Activated CD8-positive, alpha-beta memory T cell treated with anti-CD3 and anti-CD28 coated beads for 24 hours (primary cell): ENCODE measurements around the gene PLA2G4F.
"Not testable (repeated sequence)": the region's sequence is repeated elsewhere in the genome, so short reads cannot be mapped to it uniquely, and the experiment has no call there.

Experiments
- DNase-seq: peaks from one replicate; pipeline ENCODE4 v3.0.0-alpha.2; 2020

Gene PLA2G4F

DNA sequence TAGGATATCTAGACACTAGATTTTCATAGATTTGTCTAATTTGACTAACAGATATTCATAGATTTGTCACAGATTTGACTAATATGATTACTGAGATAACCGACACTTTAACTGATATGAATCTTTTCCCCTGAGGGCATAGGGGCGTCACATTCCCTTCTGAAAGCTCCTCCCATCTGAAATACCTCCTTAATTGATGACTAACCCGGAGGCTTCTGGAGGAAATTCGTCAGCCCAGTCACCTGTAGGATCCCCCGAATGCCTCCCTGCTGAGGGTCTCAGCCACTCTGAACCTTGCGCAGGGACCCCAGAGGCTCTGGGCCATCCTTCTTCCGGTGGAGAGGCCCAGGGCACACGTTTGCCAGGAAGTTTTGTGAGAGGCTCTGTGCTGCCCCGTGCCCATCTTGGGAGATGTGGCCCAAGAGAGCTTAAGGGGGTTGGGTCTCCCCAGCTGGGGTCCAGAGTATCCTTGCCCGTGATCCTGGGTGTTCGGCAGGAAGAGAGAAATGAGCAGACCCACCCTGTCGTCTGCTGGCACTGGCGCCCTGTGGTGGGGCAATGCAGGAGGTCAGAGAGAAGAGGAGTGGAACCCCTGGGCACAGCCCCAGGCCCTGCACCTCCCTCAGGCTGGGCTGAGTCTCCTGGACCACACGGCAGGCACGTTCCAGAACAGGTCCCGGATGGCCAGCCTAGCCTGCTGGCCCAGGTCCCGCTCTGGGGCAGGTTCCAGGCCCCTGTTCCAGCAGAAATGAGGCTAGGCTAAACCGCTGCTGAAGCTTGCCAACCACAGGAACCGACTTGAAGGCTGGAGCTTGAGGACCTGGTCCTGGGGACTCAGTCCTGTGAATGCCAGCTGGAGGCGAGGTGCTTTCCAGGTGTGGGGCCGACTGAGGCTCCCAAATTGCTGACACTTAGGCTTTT lies 63.8 kb downstream of the PLA2G4F start:
- no peak for DNase-seq

DNA sequence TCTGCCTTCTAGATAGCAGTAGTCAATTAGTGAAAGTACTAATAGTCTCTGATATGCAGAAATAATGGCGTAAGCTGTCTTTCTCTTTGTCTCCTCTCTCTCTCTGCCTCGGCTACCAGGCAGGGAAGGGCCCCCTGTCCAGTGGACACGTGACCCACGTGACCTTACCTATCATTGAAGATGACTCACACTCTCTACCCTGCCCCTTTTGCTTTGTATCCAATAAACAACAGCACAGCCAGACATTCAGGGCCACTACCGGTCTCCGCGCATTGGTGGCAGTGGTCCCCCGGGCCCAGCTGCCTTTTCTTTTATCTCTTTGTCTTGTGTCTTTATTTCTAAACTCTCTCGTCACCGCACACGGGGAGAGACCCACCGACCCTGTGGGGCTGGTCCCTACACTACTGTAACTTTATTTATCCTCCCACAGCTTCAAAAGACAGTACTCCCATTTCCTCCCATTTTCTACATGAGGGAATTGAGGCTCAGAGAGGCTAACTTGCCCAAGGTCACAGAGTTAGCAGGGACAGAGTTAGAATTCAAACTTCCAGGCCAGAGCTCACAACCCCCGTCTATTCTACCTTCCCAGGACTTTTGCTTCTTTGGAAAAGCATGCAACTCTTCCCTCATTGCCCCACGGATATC lies 64.6 kb downstream of the PLA2G4F start:
- DNase-seq: not testable (repeated sequence)

GRCh38 chr15:42090781-42091180 lies 65.7 kb downstream of the PLA2G4F start:
- peak; percentile 37 for DNase-seq

GRCh38 chr15:42090370-42090769 lies 66.1 kb downstream of the PLA2G4F start:
- peak; percentile 42 for DNase-seq

GRCh38 chr15:42089942-42090341 lies 66.5 kb downstream of the PLA2G4F start:
- no peak for DNase-seq
